ENCODE results near the gene MLLT11.
"Not testable (repeated sequence)": the region's sequence is repeated elsewhere in the genome, so short reads cannot be mapped to it uniquely, and the experiment has no call there.

Gene MLLT11

DNA sequence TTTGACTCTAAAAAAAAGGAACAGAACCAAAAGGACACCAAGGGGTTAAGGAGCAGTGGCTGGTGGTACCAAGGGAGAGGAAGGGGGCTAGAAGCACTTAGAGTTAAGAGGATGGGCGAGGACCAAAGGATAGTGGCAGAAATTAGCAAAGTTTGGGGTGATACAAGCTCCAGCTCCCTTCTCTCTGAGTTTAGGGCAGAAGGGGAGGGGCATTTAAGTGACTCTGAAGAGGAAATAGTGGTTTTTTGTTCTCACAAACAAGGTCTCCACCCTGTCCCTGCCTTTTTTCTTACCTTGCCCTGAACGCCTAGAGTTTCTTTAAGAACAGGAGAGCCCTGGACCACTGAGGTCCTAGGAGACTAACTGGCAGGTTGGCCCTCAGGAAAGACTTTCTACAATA lies 4.0 kb upstream of the MLLT11 start:
- DNase-seq (ENCODE audit: low read depth) = no peak

GRCh38 chr1:151058692-151059091 lies 1.5 kb upstream of the MLLT11 start:
- no peak for DNase-seq (ENCODE audit: low read depth)

DNA sequence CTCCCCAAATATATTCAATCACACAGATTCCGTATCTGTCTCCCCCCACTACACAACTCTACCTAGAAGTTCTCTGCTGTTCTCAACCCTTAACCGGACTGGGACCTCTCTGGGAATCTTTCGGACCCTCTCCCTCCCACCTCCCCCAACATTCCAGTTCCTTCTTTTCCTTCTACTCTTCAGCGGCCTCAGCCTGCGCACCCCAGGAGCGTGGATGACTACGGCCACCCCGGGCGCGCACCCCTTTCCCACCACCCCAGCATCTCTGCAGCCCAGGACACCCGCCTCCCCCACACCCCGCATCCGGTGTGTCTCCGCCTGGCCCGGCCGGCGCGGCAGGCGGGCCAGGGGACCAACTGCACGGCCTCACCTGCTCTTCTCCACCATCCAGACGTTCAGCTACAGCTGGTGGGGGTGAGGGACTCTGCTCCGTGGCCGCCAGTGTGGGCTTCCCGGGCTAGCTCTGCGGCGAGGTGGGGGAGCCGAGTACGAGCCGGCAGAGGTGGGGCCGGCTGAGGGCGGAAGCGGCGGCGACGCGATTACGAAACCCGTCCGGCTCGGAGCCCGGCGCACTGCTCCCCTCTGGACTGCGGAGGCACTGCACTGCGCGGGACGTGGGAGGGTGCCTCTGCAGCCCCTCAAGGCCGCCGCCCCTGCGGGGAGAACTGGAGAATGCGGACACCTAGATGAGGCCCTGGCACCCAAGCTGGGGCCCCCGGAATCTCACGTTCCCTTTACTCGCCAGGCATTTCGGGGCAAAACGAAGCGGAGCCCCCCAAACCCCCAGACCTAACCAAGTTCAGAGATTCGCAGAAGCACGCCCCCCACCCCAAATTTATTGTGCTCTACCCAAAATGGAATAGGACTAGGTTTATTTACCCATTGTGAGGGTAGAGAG lies 839 bp upstream of the MLLT11 start, which contains the start of gene CDC42SE1:
Gene CDC42SE1 (minus strand): TSS at position 514 of the 898 bp plus-strand sequence. CDS start 3,892 bp downstream, outside the sequence.
- DNase-seq (ENCODE audit: low read depth) = peak; percentile 76

- no peak for DNase-seq (ENCODE audit: low read depth)
These were observed 642 bp downstream of the MLLT11 start for GRCh38 chr1:151060657-151061421.

DNA sequence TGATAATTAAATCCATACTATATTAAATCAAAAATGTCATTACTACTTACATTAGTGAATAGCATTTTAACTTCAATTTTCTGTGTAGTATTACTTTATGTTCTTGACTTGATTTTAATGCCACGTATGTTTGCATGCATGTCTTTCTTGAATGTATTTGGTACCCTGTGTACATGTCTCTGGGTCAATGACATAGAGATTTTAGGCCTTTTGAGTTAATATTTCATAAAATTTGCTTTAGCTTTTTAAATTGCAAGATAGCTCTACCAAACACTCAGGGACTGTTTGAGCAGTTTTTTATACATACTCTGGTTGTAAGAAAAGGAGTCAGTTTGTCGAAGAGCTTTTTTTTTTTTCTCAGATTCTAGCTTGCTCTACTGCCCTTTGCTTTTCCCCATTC lies 1.5 kb downstream of the MLLT11 start:
- no peak for DNase-seq (ENCODE audit: low read depth)

DNA sequence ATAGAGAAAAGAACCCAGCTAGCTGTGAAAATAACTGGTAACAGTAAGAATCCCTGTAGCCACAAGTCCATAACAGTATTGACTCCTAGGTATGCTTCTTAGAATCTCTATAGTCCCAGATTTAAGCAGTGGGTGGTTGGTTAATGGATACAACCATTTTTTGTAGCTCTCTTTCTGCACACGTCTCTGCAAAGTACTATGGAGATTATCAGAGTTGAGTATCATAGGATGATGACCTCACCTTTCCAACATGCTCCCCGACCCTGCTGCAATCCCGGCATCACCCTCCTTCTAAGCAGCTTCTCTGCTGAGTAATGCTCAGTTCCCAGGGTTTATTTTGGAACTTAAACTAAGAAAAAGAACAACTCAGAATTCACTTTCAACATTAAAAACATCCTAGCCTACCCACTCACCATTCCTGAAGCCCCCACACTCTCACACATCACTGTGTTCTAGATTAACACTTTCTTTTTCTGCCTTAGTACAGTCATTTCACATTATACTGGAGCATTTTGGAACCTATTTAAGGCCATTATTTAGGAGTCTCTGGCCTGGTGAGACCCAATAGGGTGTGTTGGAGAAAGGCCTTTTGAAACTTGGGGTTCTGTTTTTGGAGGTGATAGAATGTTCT lies 2.7 kb downstream of the MLLT11 start:
- DNase-seq (ENCODE audit: low read depth) = no peak

GRCh38 chr1:151065089-151065645 lies 5.0 kb downstream of the MLLT11 start:
- no peak for DNase-seq (ENCODE audit: low read depth)

DNA sequence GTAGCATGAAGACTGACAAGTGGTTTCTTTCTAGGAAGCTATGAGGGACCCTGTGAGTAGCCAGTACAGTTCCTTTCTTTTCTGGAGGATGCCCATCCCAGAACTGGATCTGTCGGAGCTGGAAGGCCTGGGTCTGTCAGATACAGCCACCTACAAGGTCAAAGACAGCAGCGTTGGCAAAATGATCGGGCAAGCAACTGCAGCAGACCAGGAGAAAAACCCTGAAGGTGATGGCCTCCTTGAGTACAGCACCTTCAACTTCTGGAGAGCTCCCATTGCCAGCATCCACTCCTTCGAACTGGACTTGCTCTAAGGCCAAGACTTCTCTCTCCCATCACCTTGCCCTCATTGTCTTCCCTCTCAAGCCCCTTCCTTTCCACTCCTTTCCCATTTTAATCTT lies 7.0 kb downstream of the MLLT11 start:
- no peak for DNase-seq (ENCODE audit: low read depth)

- DNase-seq (ENCODE audit: low read depth) = no peak
These were observed 8.9 kb downstream of the MLLT11 start for GRCh38 chr1:151069103-151069486.

DNA sequence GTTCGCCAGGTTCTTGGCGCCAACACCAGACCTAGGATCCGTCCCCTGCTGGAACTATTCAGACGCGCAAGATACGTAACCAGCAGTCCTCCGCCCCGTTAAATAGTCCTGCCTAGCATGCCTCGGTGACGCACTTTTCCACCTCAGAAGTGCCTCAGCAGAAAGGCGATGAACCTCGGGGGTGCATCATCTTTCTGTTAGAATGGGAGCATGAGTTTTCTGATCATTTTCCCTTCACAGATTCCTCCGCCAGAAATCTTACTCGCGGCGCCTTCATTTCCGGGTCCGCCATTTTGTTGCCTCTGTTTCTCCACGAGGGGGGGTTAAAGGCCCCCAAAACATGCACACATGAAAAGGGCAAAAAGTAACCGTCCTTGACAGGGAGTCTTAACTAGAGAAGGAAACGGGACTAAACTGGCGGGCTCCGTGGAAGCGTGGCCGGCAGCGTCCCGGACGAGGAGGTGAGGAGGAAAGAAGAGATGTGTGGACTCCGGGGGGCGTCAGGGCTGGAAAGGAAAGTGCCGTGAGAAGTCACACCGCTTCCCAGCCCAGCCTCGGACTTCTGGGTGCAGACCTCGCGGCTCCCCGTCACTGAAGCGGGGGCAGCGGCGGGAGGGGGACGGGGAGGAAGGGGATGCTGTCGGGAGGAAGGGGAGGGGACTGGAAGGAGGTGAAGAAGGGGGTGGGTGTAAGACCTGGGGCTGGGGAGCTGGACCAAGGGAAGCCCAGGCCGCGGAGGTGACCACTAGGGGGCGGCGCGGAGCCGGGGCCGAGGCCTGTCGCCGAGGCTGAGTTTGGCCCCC lies 10.5 kb downstream of the MLLT11 start, which contains the start of gene GABPB2:
Gene GABPB2 (plus strand): TSS at position 288 of the 803 bp plus-strand sequence. CDS start 17,429 bp downstream, outside the sequence.
- DNase-seq (ENCODE audit: low read depth) = peak; percentile 84

GRCh38 chr1:151072224-151072623 lies 12.0 kb downstream of the MLLT11 start:
- DNase-seq (ENCODE audit: low read depth) = no peak

- no peak for DNase-seq (ENCODE audit: low read depth)
These were observed 25.9 kb downstream of the MLLT11 start for GRCh38 chr1:151085953-151086559.

DNA sequence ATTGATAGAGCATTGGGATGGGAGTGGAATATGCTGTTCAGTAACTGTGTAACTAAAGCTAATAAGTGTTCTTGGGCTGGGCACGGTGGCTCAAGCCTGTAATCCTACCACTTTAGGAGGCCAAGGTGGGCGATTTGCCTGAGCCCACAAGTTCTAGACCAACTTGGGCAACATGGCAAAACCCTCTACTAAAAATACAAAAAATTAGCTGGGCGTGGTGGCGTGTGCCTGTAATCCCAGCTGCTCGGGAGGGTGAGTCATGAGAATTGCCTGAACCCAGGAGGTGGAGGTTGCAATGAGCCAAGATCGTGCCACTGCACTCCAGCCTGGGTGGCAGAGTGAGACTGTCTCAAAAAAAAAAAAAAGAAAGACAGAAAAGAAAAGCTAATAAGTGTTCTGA lies 37.2 kb downstream of the MLLT11 start:
- DNase-seq (ENCODE audit: low read depth) = not testable (repeated sequence)

DNA sequence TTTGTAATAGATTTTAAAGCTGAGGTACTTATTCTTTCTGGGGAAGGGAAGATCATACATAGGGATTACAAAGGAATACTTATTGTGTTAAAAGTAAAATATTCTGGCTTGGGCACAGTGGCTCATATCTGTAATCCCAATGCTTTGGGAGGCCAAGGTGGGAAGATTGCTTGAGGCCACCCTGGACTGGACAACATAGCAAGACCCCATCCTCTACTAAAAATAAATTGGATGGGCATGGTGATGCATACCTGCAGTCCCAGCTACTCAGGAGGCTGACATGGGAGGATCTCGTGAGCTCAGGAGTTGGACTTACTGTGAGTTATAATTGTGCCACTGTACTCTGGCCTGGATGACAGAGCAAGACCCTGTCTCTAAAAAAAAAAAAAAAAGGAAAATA lies 37.9 kb downstream of the MLLT11 start:
- DNase-seq (ENCODE audit: low read depth) = no peak

DNA sequence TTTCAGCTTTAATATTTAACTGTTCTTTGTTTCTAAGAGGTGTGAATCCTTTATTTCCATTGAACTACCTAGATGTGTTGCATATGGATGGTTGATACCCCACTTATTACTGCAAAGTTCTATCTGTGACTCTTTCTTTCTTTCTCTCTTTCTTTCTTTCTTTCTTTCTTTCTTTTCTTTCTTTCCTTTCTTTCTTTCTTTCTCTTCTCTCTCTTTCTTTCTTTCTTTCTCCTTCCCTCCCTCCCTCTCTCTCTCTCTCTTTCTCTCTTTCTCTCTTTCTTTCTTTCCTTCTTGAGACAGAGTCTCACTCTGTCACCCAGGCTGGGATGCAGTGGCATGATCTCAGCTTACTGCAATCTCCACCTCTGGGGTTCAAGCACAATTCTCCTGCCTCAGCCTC lies 44.4 kb downstream of the MLLT11 start:
- DNase-seq (ENCODE audit: low read depth) = no peak

DNA sequence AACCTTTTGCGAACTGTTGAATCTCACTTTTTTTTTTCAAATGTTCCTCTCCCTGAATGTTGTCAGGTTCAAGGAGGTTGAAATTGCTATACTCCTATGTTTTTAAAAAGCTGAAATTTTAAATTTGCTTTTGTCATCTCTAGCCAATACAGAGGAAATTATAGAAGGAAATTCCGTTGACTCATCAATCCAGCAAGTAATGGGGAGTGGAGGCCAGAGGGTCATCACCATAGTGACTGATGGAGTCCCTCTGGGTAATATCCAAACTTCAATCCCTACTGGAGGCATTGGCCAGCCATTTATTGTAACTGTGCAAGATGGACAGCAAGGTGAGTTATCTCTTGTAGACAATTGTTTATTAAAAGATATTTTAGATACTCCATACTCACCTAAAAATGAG lies 46.7 kb downstream of the MLLT11 start:
- no peak for DNase-seq (ENCODE audit: low read depth)

DNA sequence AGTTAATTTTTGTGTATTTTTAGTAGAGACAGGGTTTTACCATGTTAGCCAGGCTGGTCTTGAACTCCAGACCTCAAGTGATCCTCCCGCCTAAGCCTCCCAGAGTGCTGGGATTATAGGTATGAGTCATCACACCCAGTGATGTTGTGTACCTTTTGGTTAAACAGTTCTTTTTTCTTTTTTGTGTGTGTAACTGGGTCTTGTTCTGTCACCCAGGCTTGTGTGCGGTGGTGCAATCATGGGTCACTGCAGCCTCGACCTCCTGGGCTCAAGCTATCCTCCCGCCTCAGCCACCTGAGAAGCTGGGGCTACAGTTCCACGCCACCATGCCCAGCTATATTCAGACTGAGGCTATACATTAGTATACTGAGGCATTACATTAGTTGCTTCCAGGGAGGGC lies 48.1 kb downstream of the MLLT11 start:
- DNase-seq (ENCODE audit: low read depth) = no peak

DNA sequence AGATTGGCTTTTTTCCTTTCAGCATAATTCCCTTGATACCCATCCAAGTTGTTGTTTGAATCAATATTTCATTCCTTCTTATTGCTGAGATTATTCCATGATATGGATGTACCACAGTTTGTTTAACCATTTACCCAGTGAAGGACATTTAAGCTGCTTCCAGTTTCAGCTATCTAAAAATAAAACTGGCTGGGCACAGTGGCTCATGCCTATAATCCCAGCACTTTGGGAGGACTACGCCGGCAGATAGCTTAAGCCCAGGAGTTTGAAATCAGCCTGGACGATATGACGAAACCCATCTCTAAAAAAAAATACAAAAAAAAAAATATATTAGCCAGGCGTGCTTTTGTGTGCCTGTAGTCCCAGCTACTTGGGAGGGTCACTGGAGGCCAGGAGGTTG lies 53.7 kb downstream of the MLLT11 start:
- DNase-seq (ENCODE audit: low read depth) = no peak

Data from stimulated activated CD8-positive, alpha-beta memory T cell treated with anti-CD3 and anti-CD28 coated beads, Interleukin-4, amount 100 ng/mL, for 24 hours (primary cell).